ENCODE measurements around the gene CRNKL1. TPM values are rescaled to one million over a fixed set of nuclear protein-coding genes. Genes with fewer than 3 reads are reported as not detected.
"Not testable (repeated sequence)": the region's sequence is repeated elsewhere in the genome, so short reads cannot be mapped to it uniquely, and the experiment has no call there.

The CRNKL1 gene
- total RNA-seq, 1 experiment from 2014 or later, result 50.8 TPM

GRCh38 chr20:20010639-20011500 is 41.4 kb downstream of the CRNKL1 start:
- peak; percentile 33 for DNase-seq (ENCODE audit: low spot score)

- DNase-seq (ENCODE audit: low spot score), result no peak
Measured at GRCh38 chr20:20009784-20010253, 42.4 kb downstream of the CRNKL1 start.

- no peak for DNase-seq (ENCODE audit: low spot score)
Measured at GRCh38 chr20:20005342-20005741, 46.9 kb downstream of the CRNKL1 start.

DNA sequence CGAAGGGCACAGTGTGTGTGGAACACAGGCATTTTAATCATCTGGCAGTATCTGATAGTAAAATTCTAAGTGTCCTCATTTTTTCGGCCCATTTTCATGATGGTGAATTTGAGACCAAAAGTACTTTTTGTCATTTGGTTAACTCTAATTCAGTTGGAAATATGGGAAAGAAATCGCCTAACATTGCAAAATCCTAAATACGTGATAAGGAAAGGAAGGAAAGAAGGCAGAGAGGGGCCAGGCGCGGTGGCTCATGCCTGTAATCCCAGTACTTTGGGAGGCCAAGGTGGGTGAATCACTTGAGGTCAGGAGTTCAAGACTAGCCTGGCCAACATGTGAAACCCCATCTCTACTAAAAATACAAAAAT is 48.3 kb downstream of the CRNKL1 start:
- not testable (repeated sequence) for DNase-seq (ENCODE audit: low spot score)

DNA sequence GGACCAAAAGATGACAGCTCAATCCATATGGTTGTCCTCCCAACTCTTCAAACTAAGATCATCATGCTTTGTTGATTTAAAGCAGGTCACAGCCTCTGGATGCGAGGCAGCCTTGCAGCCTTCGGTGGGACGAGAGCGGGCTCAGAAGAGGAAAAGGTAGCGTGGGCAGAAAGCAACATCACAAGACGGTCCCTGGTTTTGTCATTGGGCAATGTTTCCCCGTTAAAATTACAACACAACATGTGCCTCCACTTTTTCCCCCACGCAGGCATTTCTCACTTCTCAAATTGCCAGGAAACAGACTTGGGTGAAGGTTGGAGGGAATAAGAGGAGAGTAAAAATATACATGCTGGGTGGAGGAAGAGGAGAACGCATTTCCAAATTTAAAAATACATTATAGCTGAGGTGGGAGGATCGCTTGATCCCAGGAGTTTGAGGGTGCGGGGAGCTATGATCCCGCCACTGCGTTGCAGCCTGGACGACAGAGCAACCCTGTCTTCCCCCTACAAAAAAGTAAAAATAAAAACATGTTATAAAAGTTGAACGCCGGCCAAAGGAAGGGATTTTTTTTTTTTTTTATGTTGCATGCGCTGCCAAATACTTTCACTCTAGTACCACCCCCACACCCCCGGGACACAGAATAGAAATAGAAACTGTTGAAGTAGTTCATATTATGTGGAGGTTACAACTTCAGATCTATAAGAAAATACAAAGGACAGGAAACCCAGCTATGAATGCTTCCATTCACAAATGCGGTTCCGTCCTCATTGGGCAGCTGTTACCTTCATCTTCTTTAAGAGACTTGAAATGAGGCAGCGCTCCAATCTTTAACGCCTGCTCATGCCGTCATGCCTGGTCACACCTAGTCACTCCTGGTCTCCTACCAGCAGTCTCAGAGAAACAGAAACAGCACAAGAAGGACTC is 49.0 kb downstream of the CRNKL1 start:
- DNase-seq (ENCODE audit: low spot score), result no peak

DNA sequence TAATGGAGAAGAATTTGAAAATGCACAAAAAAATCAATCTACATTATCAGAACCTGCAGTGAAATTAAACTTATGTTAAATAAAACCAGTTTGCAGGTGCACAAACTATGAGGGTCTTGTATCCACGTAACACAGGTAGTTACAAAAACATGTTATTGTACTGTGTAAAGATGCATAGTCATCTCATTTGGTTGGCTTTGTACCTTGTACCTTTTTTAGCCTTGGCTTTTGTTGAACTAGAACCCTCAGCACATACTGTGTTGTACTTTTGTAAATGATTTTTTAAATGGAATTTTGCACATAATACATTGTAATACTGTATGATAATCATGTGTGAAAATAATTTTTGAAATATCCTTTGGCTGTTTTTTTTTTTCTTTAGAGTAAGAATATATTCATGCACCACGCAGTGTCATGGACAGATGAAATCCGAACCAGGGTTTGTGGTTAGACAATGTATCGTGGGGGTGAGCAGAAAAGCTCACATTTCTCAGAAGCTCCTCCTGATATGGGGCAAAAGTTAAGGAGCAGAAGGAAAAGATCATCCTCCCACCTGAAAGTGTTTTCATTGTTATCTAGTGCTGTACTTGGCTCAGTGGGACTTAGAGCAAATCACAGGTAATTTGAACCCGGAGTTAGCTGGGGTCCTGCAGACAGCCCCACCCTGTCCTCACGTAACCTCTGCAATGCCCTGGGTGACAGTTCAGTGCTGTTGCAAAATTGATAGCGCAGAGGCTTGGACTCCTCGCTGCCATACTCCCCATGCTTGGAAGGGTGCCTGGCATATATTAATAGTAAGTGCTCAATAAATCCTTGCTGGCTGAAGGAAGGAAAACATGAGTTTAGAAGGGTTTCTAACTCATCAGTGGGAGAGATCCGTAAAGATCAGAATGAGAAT is 49.9 kb downstream of the CRNKL1 start:
- DNase-seq (ENCODE audit: low spot score), result no peak

GRCh38 chr20:20000211-20000968 is 51.9 kb downstream of the CRNKL1 start:
- no peak for DNase-seq (ENCODE audit: low spot score)

GRCh38 chr20:19998990-19999705 is 53.1 kb downstream of the CRNKL1 start:
- DNase-seq (ENCODE audit: low spot score), result no peak

DNA sequence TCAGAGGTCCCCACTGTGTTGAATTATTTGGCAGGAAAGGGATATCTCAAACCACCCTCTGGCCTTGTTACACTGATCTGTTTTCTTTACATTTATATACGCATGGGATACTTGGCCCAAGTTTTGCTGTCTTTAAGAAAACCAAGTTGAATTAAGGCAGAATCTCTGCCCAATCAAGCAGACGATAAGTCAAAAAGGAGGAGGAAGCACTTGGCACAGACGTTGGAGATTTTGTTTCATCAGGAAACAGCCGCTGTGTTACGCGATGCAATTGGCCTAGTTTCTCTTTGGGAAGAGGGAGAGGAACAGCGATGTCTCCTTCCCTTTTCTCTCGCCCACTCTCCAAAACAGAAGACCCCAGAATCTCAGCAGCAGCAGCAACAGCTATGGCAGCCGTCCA is 55.3 kb downstream of the CRNKL1 start:
- DNase-seq (ENCODE audit: low spot score), result no peak

DNA sequence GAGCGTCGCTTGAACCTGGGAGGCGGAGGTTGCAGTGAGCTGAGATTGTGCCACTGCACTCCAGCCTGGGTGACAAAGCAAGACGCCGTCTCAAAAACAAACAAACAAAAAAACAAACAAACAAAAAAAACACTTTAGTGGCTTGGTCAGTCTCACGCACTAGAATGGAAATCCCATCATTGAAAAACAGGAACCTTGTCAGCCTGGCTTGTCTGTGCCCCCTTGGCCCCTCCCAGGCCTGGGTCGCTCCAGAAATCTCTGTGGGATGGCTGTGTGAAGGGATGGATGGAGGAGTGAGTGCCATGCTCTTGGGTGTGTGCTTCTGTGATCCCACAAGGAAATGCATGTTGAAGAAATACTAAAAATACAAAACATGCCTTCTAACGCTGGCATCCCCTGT is 56.0 kb downstream of the CRNKL1 start:
- no peak for DNase-seq (ENCODE audit: low spot score)

GRCh38 chr20:19995220-19995863 is 56.9 kb downstream of the CRNKL1 start:
- DNase-seq (ENCODE audit: low spot score), result peak; percentile 70

- peak; percentile 85 for DNase-seq (ENCODE audit: low spot score)
Measured at GRCh38 chr20:19993958-19994669, 58.2 kb downstream of the CRNKL1 start.

DNA sequence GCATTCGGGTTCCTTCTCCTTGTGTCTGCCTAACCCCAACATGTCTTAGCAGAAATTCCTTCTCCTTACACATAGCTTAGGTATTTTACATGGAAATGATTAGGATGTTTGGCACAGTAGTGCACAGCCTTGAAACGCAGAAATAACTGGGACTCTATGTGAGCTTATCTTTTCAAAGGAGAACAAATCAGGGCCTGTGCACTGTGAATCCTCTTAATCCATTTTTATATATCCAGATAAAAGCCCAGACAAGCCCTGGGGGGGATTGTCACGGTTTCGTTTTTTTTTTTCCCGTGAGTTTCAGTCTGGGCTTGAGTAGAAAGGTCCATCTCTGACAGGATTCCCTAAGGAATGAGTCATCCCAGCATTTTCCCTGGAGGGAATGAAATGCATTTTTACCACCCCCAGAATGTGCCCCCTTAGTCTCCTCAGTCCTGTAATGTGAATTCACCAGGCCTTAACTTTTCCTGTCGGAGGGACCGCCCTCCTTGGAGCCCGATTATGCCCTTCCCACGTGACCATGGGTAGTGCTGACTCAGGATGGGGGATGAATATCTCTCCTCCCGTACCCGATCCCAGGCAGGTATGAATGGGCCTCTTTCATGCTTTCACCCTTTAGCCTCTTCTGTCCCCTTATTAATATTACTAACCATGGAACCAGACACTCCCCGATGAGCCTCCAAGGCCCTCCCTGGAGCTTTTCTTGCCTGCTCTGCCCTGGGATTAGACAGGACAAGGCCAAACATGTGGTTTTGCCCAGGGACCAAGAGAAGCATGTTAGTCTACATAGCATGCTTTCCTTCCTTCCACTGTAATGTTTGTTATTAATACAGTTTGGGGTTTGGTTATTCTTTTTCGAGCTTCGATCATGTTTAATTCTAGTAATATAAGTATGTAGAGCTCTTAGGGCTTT is 59.0 kb downstream of the CRNKL1 start:
- peak; percentile 98 for DNase-seq (ENCODE audit: low spot score)

GRCh38 chr20:19991854-19992253 is 60.4 kb downstream of the CRNKL1 start:
- DNase-seq (ENCODE audit: low spot score), result no peak

- DNase-seq (ENCODE audit: low spot score), result no peak
Measured at GRCh38 chr20:19991308-19991707, 61.0 kb downstream of the CRNKL1 start.

DNA sequence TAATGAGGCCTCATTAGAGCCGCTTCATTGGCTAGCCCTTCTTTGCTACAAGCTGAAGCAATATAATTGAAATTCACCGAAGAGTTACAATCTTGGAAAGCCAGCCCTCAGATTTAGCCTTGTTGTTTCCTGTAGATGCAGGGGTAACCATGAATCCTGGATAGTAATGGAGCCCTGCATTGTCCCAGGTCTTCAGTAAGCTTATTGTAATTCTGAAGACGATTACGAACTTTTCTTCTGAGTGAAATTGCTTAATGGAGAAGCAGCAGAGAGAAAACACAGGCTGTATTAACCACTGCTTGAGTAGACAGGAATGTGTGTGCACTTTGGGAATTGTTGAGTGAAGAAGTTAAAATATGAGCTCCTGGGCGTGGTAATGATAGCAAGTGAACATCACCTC is 61.4 kb downstream of the CRNKL1 start:
- DNase-seq (ENCODE audit: low spot score), result no peak

- DNase-seq (ENCODE audit: low spot score), result no peak
Measured at GRCh38 chr20:19987046-19987445, 65.2 kb downstream of the CRNKL1 start.

GRCh38 chr20:19986419-19986818 is 65.8 kb downstream of the CRNKL1 start:
- DNase-seq (ENCODE audit: low spot score), result peak; percentile 76

Data from A172 (cell line).